HL-60 (cell line): ENCODE data around the gene CD300LF.

Source experiments
- DNase-seq, 2 experiments: peaks; one replicate each; pipeline ENCODE4 v3.0.0-alpha.2; 2010 to 2020; ENCODE audit warnings: low read depth in 1 of 2, low spot score in 1 of 2
- H3K27ac ChIP-seq: fragments of 250-450 bp; sonication (Bioruptor Pico); replicated peaks from 2 replicates; pipeline ENCODE4 v1.5.1; 2020; ENCODE audit warnings: mild to moderate bottlenecking, moderate library complexity
- H3K27me3 ChIP-seq: fragments of 250-450 bp; sonication (Bioruptor Pico); 2 replicates; pipeline ENCODE4 v1.5.1; 2021; ENCODE audit warnings: mild to moderate bottlenecking, moderate library complexity; ENCODE audit not compliant: insufficient read depth, poor library complexity, severe bottlenecking
- H3K4me3 ChIP-seq: replicated peaks from 2 replicates; pipeline ENCODE4 v1.5.1; 2011; ENCODE audit warnings: mild to moderate bottlenecking, control low read depth, low read length; ENCODE audit not compliant: insufficient read depth
- GABPA ChIP-seq: IDR thresholded peaks from 2 replicates; pipeline ENCODE4 v1.6.1; 2012; ENCODE audit warnings: low read depth
- POLR2AphosphoS5 ChIP-seq: IDR thresholded peaks from 2 replicates; pipeline ENCODE4 v1.6.1; 2012; ENCODE audit warnings: low read depth
- SPI1 ChIP-seq: IDR thresholded peaks from 2 replicates; pipeline ENCODE4 v1.6.1; 2012; ENCODE audit warnings: low read depth, mild to moderate bottlenecking, borderline replicate concordance
- TF ChIP-seq, protein P1 (sequence below): IDR thresholded peaks from 2 replicates; pipeline ENCODE4 v1.6.1; 2012; ENCODE audit warnings: low read depth; ENCODE audit not compliant: insufficient replicate concordance
- TF ChIP-seq, protein P2 (sequence below): IDR thresholded peaks from one replicate; pipeline ENCODE4 v1.5.1; 2011; ENCODE audit warnings: low read length, control low read depth, inconsistent platforms; ENCODE audit not compliant: insufficient read depth

Gene CD300LF

DNA sequence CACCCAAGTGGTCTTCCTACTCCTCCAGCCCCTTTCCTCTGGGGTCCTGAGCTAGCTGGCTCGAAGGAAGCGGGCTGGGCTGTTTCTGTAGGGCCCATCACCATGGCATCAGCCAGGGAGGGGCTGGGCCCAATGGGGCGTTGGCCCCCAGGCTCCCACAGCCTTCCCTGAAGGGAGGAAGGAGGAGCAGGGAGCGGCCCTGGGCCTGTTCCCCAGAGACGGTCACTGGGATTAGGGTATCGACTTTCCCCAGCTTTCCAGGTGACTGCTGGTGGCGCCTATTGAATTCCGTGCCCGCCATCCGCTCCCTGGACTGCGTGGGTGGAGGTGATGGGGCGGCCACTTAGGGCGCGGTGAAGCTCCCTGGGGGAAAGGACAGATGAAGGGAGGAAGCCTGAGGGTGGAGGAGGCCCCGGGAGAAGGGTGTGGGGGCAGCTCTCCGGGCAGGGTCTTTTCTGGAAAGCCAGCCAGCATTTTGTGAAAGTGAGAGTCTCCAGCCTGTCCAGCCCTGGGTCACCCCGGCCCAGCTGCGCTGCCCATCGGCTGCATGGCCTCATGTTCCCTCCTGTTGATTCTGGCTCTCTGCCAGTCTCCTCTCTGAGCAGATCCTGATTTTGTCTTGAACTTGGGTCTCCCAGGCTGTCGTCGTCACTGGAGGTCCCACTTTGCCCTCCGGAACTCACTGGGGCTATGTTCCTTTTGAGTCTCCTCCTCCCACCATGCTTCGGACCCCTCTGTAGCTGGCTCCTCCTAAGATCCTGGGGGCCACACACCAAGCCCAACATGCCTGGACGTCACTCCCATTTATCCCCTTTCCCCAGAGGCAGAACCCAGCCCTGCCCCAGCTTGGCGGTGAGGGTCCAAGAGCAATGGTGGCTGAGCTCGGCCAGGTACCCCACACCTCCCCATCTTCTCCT, 45.5 kb upstream of the CD300LF start:
- DNase-seq: no peak
- TF ChIP-seq, protein P1, sequence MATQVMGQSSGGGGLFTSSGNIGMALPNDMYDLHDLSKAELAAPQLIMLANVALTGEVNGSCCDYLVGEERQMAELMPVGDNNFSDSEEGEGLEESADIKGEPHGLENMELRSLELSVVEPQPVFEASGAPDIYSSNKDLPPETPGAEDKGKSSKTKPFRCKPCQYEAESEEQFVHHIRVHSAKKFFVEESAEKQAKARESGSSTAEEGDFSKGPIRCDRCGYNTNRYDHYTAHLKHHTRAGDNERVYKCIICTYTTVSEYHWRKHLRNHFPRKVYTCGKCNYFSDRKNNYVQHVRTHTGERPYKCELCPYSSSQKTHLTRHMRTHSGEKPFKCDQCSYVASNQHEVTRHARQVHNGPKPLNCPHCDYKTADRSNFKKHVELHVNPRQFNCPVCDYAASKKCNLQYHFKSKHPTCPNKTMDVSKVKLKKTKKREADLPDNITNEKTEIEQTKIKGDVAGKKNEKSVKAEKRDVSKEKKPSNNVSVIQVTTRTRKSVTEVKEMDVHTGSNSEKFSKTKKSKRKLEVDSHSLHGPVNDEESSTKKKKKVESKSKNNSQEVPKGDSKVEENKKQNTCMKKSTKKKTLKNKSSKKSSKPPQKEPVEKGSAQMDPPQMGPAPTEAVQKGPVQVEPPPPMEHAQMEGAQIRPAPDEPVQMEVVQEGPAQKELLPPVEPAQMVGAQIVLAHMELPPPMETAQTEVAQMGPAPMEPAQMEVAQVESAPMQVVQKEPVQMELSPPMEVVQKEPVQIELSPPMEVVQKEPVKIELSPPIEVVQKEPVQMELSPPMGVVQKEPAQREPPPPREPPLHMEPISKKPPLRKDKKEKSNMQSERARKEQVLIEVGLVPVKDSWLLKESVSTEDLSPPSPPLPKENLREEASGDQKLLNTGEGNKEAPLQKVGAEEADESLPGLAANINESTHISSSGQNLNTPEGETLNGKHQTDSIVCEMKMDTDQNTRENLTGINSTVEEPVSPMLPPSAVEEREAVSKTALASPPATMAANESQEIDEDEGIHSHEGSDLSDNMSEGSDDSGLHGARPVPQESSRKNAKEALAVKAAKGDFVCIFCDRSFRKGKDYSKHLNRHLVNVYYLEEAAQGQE: no peak
- TF ChIP-seq GABPA (no peak), SPI1 (no peak), POLR2AphosphoS5 (no peak)
- TF ChIP-seq, protein P2, sequence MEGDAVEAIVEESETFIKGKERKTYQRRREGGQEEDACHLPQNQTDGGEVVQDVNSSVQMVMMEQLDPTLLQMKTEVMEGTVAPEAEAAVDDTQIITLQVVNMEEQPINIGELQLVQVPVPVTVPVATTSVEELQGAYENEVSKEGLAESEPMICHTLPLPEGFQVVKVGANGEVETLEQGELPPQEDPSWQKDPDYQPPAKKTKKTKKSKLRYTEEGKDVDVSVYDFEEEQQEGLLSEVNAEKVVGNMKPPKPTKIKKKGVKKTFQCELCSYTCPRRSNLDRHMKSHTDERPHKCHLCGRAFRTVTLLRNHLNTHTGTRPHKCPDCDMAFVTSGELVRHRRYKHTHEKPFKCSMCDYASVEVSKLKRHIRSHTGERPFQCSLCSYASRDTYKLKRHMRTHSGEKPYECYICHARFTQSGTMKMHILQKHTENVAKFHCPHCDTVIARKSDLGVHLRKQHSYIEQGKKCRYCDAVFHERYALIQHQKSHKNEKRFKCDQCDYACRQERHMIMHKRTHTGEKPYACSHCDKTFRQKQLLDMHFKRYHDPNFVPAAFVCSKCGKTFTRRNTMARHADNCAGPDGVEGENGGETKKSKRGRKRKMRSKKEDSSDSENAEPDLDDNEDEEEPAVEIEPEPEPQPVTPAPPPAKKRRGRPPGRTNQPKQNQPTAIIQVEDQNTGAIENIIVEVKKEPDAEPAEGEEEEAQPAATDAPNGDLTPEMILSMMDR: no peak
- peak overlapping the region; percentile 52 for H3K27ac ChIP-seq

DNA sequence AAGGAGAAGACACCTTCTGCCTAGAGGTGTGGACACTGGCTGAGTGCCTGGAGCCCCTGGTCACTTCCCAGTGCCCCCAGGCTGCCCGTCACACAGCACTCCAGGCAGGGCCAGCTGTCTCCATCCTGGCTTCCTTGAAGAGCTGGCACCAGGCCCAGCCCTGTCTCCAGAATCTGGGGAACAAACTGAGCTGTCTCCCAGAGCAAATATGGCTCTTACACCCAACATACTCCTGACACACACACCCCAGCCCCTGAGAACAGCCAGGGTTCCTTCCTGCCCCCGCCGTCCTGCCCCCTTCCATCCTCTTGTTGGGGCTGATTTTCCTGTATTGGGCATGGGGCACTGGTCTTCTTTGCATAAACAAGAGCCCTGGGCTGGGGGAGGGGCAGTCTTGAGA, 44.8 kb upstream of the CD300LF start:
- H3K27ac ChIP-seq: peak overlapping the region; percentile 52; the same call in 1 of the 2 replicates
- no peak for DNase-seq
- no peak overlapping the region for H3K4me3 ChIP-seq
- no peaks in the 10 kb centered on the region for H3K27me3 ChIP-seq
- TF ChIP-seq, protein P2: no peak
- TF ChIP-seq SPI1: no peak
- TF ChIP-seq, protein P1: no peak

More for the DNA sequence above, 45.5 kb upstream of the CD300LF start:
- no peaks in the 10 kb centered on the region for H3K27me3 ChIP-seq
- no peak overlapping the region for H3K4me3 ChIP-seq

DNA sequence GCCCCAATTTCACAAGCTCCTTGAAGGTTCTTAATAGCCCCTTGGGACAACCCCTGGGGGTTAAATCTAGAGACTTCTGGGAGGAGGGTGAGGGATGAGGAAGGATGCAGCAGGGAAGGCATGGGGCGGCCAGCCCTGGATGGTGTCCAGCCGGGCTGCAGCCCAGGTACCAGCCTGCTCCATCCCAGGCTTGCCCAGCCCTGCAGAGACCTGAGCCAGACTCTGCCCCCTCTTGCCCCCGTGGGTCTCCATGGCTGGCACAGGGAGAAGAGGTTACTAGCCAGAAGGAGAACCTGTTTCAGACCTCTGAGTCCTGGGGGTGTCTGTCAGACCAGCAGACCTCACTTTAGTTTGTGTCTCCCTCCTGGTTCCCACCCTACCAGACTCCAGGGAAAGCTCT, 44.2 kb upstream of the CD300LF start:
- Histone ChIP-seq H3K4me3 (no peak overlapping the region), H3K27me3 (no peaks in the 10 kb centered on the region), H3K27ac (no peak overlapping the region)
- DNase-seq: no peak
- TF ChIP-seq GABPA (no peak), SPI1 (no peak), POLR2AphosphoS5 (no peak)
- TF ChIP-seq, protein P1: no peak
- TF ChIP-seq, protein P2: no peak
